GM12878 (cell line): Measurements from ENCODE around the gene TCF25. TPM values are rescaled to one million over a fixed set of nuclear protein-coding genes. Genes with fewer than 3 reads are reported as not detected.

Experiments
- ATAC-seq: fragments of 200-7000 bp; cut with Tn5 transposase; 3 replicates; pipeline ENCODE4 v1.9.1; 2020; ENCODE audit warnings: mild to moderate bottlenecking, moderate library complexity
- BruUV-seq: library from RNA; stranded (reverse); fragments of 400-500 nt; replicated peaks from 2 replicates; lab custom pipeline; 2021; lab: Mats Ljungman, UMichigan
- CTCF ChIA-PET: fragments of 300-600 bp; sonication (Branson Sonifier 250); formaldehyde crosslinking; extraction: SDS; loops from one replicate; lab custom pipeline; 2021; ENCODE audit warnings: inconsistent platforms; lab: Yijun Ruan, JAX
- POLR2A ChIA-PET: fragments of 350-600 bp; formaldehyde crosslinking; extraction: SDS; loops from one replicate; lab custom pipeline; 2021; ENCODE audit warnings: inconsistent platforms; lab: Charles Lee
- RAD21 ChIA-PET: fragments of 300-600 bp; sonication (Branson Sonifier 250); formaldehyde crosslinking; loops from one replicate; lab custom pipeline; 2023; ENCODE audit warnings: antibody characterized with exemption; ENCODE audit not compliant: unreplicated experiment; lab: Charles Lee
- SMC1A ChIA-PET: fragments of 300-600 bp; sonication (Branson Sonifier 250); formaldehyde crosslinking; loops from one replicate; lab custom pipeline; 2023; ENCODE audit not compliant: unreplicated experiment, uncharacterized antibody; lab: Charles Lee
- DNase-seq: peaks from one replicate; pipeline ENCODE4 v3.0.0-alpha.2; 2011; ENCODE audit warnings: low read depth, low spot score
- FAIRE-seq: peaks from 3 replicates; lab custom pipeline; 2011; peaks lifted over from hg19 to GRCh38; lab: Jason Lieb, UNC
- H2AFZ ChIP-seq: 2 replicates; pipeline ENCODE4 v1.6.0; 2011; ENCODE audit warnings: low read depth, low read length, control low read depth; ENCODE audit not compliant: control insufficient read depth
- H3K27ac ChIP-seq: 2 replicates; pipeline ENCODE4 v1.5.1; 2011; ENCODE audit warnings: control low read depth; ENCODE audit not compliant: control insufficient read depth, insufficient read depth
- H3K27me3 ChIP-seq, 2 experiments: replicated peaks in 1 of 2; 2 replicates each; pipeline versions ENCODE4 v1.6.0 to v1.6.1; 2011; ENCODE audit warnings: low read length in 1 of 2; ENCODE audit not compliant: control insufficient read depth in 2 of 2, insufficient read depth in 2 of 2
- H3K36me3 ChIP-seq, 2 experiments: 2 replicates each; pipeline ENCODE4 v1.5.1; 2011; ENCODE audit warnings: low read length in 1 of 2; ENCODE audit not compliant: control insufficient read depth in 2 of 2, insufficient read depth in 2 of 2
- H3K4me1 ChIP-seq: 2 replicates; pipeline ENCODE4 v1.6.1; 2011; ENCODE audit warnings: mild to moderate bottlenecking, low read length, moderate library complexity, mixed read lengths; ENCODE audit not compliant: control insufficient read depth, insufficient read depth
- H3K4me2 ChIP-seq: 2 replicates; pipeline ENCODE4 v1.6.0; 2011; ENCODE audit warnings: control low read depth; ENCODE audit not compliant: control insufficient read depth, insufficient read depth
- H3K4me3 ChIP-seq: fragments of 200-600 bp; sonication (generic); 2 replicates; pipeline ENCODE4 v1.5.1; 2016
- H3K79me2 ChIP-seq: 2 replicates; pipeline ENCODE4 v1.6.0; 2011; ENCODE audit warnings: low read length; ENCODE audit not compliant: control insufficient read depth, insufficient read depth
- H3K9ac ChIP-seq: 2 replicates; pipeline ENCODE4 v1.8.0; 2011; ENCODE audit warnings: low read length, control low read depth, mixed read lengths; ENCODE audit not compliant: control insufficient read depth, insufficient read depth
- H3K9me3 ChIP-seq: replicated peaks from 3 replicates; pipeline ENCODE4 v1.5.1; 2011; ENCODE audit warnings: mild to moderate bottlenecking, low read length; ENCODE audit not compliant: control insufficient read depth, insufficient read depth
- H4K20me1 ChIP-seq: 2 replicates; pipeline ENCODE4 v1.6.0; 2011; ENCODE audit not compliant: control insufficient read depth, insufficient read depth
- BCL11A ChIP-seq: IDR thresholded peaks from 2 replicates; pipeline ENCODE4 v1.6.1; 2011; ENCODE audit warnings: low read depth, low read length
- BCLAF1 ChIP-seq: fragments of 450-650 bp; IDR thresholded peaks from 2 replicates; pipeline ENCODE4 v1.6.1; 2017; ENCODE audit warnings: antibody characterized with exemption, mild to moderate bottlenecking, moderate library complexity
- DPF2 ChIP-seq: fragments of 450-650 bp; IDR thresholded peaks from 2 replicates; pipeline ENCODE4 v1.6.1; 2017; ENCODE audit warnings: mild to moderate bottlenecking
- EGR1 ChIP-seq, 2 experiments: IDR thresholded peaks; 1 replicate in 1 of 2; 2 replicates in 1 of 2; pipeline ENCODE4 v1.6.1; 2011 to 2012; ENCODE audit warnings: low read depth in 2 of 2, low read length in 2 of 2, borderline replicate concordance in 1 of 2, mild to moderate bottlenecking in 1 of 2, moderate library complexity in 1 of 2
- FOXK2 ChIP-seq: fragments of 450-650 bp; IDR thresholded peaks from 2 replicates; pipeline ENCODE4 v1.6.1; 2017; ENCODE audit warnings: mild to moderate bottlenecking, moderate library complexity
- HDAC6 ChIP-seq: fragments of 200-600 bp; sonication (generic); IDR thresholded peaks from one replicate; pipeline ENCODE4 v1.8.0; 2017; ENCODE audit warnings: antibody characterized with exemption; ENCODE audit not compliant: unreplicated experiment
- IRF5 ChIP-seq: fragments of 450-650 bp; IDR thresholded peaks from 2 replicates; pipeline ENCODE4 v1.6.1; 2017; ENCODE audit warnings: borderline replicate concordance
- LARP7 ChIP-seq: fragments of 450-650 bp; IDR thresholded peaks from 2 replicates; pipeline ENCODE4 v1.6.1; 2017; ENCODE audit warnings: mild to moderate bottlenecking
- MYB ChIP-seq: fragments of 150-350 bp; IDR thresholded peaks from 2 replicates; pipeline ENCODE4 v1.6.1; 2014; ENCODE audit warnings: mild to moderate bottlenecking, low read depth, low read length, borderline replicate concordance
- NR2C2 ChIP-seq: IDR thresholded peaks from 2 replicates; pipeline ENCODE4 v1.6.1; 2011; ENCODE audit warnings: borderline replicate concordance, low read depth; ENCODE audit not compliant: control insufficient read depth, insufficient read length
- POU2F2 ChIP-seq: IDR thresholded peaks from 3 replicates; pipeline ENCODE4 v1.6.1; 2011; ENCODE audit warnings: low read depth, mild to moderate bottlenecking, low read length, borderline replicate concordance
- RAD21 ChIP-seq: IDR thresholded peaks from 2 replicates; pipeline ENCODE4 v1.6.1; 2011; ENCODE audit warnings: mild to moderate bottlenecking, low read depth, low read length, moderate library complexity; ENCODE audit not compliant: insufficient read depth
- RB1 ChIP-seq: fragments of 450-650 bp; formaldehyde crosslinking; IDR thresholded peaks from 2 replicates; pipeline ENCODE4 v1.6.1; 2017; ENCODE audit warnings: mild to moderate bottlenecking, borderline replicate concordance
- RBBP5 ChIP-seq: fragments of 200-600 bp; sonication (generic); conservative IDR thresholded peaks from 2 replicates; pipeline ENCODE4 v1.6.1; 2016
- RELB ChIP-seq: fragments of 450-650 bp; IDR thresholded peaks from 2 replicates; pipeline ENCODE4 v1.6.1; 2017; ENCODE audit warnings: low read depth, mild to moderate bottlenecking, moderate library complexity
- SMAD5 ChIP-seq: IDR thresholded peaks from 2 replicates; pipeline ENCODE4 v1.6.1; 2016; ENCODE audit warnings: antibody characterized with exemption, low read depth
- STAT3 ChIP-seq: IDR thresholded peaks from 2 replicates; pipeline ENCODE4 v1.6.1; 2011; ENCODE audit warnings: low read depth, low read length, improper control_type of control experiment
- SUZ12 ChIP-seq: fragments of 200-600 bp; sonication (generic); IDR thresholded peaks from one replicate; pipeline ENCODE4 v1.6.1; 2018; ENCODE audit warnings: antibody characterized with exemption, mild to moderate bottlenecking; ENCODE audit not compliant: unreplicated experiment
- WGBS: methylation state at CpG from one replicate; pipeline ENCODE4 v1.1.6; 2016; ENCODE audit warnings: low lambda C conversion rate; ENCODE audit not compliant: insufficient replicate concordance, insufficient coverage; ENCODE audit errors: missing lambda C conversion rate; 5-methylcytosine and 5-hydroxymethylcytosine counted together
- in situ Hi-C: fragments of 300-500 bp; cut with MboI; formaldehyde crosslinking; loops from 9 replicates; pipeline ENCODE4 v1.14.3; 2018; ENCODE audit warnings: mixed read lengths
- intact Hi-C: fragments of 100-400 bp; cut with micrococcal nuclease; formaldehyde crosslinking; loops from one replicate; pipeline ENCODE4 v1.14.2; 2022; ENCODE audit not compliant: unreplicated experiment
- polyA plus RNA-seq, 11 experiments: library from polyadenylated mRNA; depleted of rRNA in 4 of 11; unstranded in 6 of 11; stranded (reverse) in 5 of 11; fragments of >200 nt; fragmentation: Nextera tagmentation in 4 of 11; fragmentation: Illumina TruSeq in 1 of 11; extraction: Ambion mirVana in 4 of 11; extraction: Trizol in 1 of 11; gene quantifications; 1 replicate in 1 of 11; 2 replicates in 10 of 11; pipeline versions ENCODE4 v1.2.1 to v1.2.3, GENCODE V29; 2011 to 2016; ENCODE audit warnings: inconsistent platforms in 2 of 11, missing spikeins in 2 of 11, low read depth in 1 of 11
- total RNA-seq, 4 experiments: library from RNA; depleted of rRNA in 3 of 4; stranded (reverse); fragments of >200 nt in 3 of 4; fragmentation: Illumina TruSeq in 1 of 4; extraction: Trizol in 1 of 4; gene quantifications; 2 replicates each; pipeline versions ENCODE4 v1.2.1 to v1.2.3, GENCODE V29; 2013 to 2021

Gene TCF25
- total and polyA plus RNA-seq, 10 of the 15 experiments (the other 5 are each of a cell fraction or from before 2014, with no cell fraction given) = 8.4 to 130 (median 89.4) TPM

- TF ChIP-seq DPF2 (no peak), NR2C2 (no peak), IRF5 (no peak), SMAD5 (no peak), RELB (no peak), FOXK2 (no peak), BCLAF1 (no peak), EGR1 (IDR thresholded peaks at IDR 0.05; ENCODE audit: borderline replicate concordance in 1 of 2, low read depth in 2 of 2, low read length in 2 of 2) (no peak), RBBP5 (no peak), STAT3 (no peak), BCL11A (no peak), RAD21 (no peak), RB1 (no peak), MYB (no peak), LARP7 (no peak), SUZ12 (no peak), POU2F2 (no peak), HDAC6 (no peak)
- ChIA-PET POLR2A (interaction anchor here (0.8 to 1.9 kb wide), 2 partner anchors 19 to 22 kb away, joined by 3 to 10 read pairs; no protein-coding TSS in a partner anchor), SMC1A (interaction anchor here (1.6 kb wide), 1 partner anchor 21 kb away, joined by 4 read pairs; no protein-coding TSS in a partner anchor), CTCF (interaction anchor here (1.9 kb wide), 1 partner anchor 68 kb away, joined by 5 read pairs; no protein-coding TSS in a partner anchor), RAD21 (interaction anchor here (0.9 to 1.7 kb wide), 2 partner anchors 20 to 91 kb away, joined by 3 to 4 read pairs; no protein-coding TSS in a partner anchor)
- no peak overlapping the region for H2AFZ ChIP-seq
- 93% methylated on average over 6 of the region's 6 CpGs for WGBS
- H3K9ac ChIP-seq = no peak overlapping the region
- BruUV-seq = no TSS peak
- H3K36me3 ChIP-seq = no peaks in the 10 kb centered on the region; a peak in 2 of 4 replicates
- no peaks in the 10 kb centered on the region for H3K9me3 ChIP-seq
- intact Hi-C loops = no loop called here
- no peak overlapping the region for H3K4me3 ChIP-seq
- FAIRE-seq (no peak), ATAC-seq (no peak), DNase-seq (no peak)
- H3K27ac ChIP-seq = no peak overlapping the region
- H3K79me2 ChIP-seq = no peaks in the 10 kb centered on the region
- H3K27me3 ChIP-seq = no peaks in the 10 kb centered on the region
- in situ Hi-C loops = no loop called here
- no peak overlapping the region for H3K4me2 ChIP-seq
- H3K4me1 ChIP-seq = peaks cover 55% of the 10 kb centered on the region
- H4K20me1 ChIP-seq = no peaks in the 10 kb centered on the region
Measured at GRCh38 chr16:89952551-89952950, 79.2 kb downstream of the TCF25 start.
